ENCODE measurements around the gene GRPR.

Gene GRPR

DNA sequence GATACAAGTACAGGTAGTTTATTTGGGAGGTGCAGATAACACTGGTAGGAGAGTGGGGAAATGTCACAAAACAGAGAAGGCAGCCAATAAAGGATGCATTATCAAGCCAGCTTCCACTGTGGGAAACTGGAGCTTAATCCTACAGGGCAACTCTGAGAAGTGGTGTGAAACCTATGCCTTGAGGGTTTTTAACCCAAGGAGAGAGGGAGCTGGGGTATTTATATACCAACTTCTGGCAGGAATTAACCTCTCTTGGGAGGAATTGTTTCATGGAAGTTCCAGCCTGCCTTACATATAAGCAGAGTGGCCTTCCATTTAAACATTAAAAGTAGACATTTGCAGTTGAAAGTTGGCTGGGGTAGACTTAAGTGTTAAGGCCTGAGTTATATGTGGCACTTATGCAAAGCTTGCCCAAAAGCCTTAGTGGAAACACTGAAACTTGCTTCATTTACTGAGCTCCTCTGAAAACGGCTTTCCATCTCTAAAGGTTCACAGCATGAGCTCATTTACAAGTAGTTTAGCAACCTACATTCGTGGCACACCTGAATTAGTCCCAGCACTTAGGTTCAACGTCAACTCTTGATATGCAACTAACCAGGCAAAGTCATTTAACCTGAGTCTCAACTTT is 63.1 kb downstream of the GRPR start:
- DNase-seq: no peak

DNA sequence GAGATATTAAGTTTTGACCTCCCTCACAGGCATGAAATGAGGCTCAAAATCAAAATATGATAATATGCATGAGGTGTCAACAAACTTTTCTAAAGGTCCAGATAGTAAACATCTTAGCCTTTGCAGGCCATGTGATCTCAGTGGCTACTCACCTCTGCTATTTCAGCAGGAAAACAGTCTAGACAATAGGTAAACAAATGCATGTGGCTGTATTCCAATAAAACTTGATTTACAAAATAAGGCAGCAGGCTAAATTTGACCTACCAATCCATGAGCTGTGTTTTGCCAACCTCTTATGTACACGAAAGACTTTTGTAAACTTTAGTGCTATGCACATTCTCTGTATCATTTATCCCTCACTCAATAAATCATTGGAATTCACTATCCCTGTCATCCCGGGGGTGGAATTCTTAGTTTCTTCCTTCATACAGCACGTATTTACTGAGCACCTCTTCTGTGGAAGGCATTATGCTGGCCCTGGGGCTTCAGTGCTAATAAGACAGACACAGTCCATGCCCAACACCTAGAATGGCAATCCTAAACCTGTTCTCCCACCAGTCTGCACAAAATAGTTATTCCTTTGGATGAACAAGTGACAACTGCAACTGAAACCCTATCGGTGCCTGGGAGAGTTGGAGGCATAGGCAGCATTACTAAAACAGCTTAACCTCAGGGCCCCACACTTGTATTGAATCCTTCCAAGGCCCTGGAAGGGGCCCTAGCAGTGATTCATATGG is 63.8 kb downstream of the GRPR start:
- no peak for DNase-seq

DNA sequence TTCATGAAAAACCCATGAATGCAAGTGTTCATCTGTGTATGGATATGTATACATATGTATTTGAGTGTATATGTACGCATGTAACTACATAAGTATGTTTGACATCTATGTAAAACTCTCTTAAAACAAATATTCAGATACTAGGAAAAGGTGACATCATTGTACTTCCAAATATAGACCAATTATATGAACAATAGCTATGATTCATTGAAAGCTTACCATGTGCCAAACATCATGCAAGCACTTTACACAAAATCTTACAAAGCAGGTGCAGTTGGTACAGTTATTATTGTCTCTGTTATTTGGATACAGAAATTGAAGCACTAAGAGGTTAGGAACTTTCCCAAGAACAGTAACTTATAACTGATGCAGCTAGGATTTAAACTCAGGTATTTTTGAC is 65.3 kb downstream of the GRPR start:
- DNase-seq: peak; percentile 34

DNA sequence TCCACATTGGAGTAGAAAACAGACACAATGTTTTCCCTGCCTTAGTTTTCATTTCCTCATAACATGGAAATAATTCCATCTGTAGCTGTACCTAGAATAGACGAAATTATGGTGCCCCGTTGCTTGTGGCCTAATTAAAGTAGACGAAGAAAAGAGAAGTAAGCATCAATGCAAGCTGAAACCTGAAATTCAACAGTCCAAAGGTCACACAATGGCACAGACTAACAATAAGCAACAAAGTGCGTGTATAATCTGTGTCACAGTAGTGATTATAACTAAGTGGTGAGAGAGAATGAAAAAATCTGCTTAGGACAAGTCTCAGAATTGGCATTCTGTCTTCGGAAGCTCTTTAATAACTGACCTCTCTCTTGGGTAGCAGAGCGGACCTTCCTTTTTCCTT is 68.2 kb downstream of the GRPR start:
- no peak for DNase-seq

DNA sequence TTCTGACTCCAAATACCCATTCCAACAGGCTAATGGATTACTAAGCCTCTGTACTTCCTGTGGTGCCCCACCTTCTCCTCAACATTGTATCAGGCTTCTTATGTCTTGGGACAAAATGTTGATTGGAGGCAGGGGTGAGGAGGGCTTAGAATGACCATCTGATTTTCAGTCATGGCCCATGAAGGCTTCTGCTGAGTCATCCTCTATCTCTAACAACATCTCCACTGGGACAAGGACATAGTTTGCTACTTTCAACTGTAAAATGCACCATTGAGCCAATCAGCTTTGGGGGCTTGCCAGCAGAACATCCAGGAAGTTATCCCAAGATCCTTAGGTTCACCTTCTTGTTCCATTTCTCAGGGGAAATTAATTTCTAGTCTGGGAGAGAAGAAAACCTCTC is 73.5 kb downstream of the GRPR start:
- no peak for DNase-seq

DNA sequence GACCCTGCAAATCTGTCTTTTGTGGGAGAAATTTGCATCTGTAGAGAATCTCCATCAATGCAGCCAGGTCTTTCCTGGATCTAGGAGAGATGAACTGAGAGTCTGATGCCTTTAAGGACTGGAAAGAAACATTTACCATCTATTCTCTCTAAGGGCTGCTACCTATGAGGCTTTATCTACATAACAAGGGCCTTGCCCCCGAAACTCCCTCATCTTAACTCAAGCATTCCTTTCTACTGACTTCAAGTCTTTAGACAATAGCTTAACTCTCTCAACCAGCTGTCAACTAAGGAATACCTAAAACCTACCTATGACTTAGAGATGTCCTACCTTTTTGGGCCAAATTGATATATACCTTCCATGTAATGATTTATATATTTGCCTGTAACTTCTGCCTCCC is 76.0 kb downstream of the GRPR start:
- DNase-seq: no peak

DNA sequence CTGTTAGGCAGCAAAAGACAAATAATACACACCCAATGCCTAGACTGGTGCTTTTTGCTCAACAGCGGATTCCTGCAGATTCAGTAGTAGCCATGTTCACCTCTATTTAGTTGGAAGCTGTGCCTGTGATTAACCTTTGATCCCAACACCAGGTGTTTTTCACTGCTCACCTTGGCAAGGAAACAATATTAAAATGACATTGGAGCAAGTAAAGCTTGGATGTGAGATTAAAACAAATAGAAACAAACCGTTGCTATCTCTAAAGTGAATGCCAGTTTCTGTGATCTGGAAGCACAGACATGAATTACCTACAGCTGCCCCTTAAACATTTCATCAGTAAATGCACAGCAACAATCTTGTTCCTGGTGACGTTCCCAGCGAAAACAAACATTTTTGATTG is 79.6 kb downstream of the GRPR start:
- DNase-seq: no peak
